ENCODE data around the gene MTHFR. TPM values are rescaled to one million over a fixed set of nuclear protein-coding genes. Genes with fewer than 3 reads are reported as not detected.

Gene MTHFR
- total RNA-seq, 4 donors from 2014 or later, result 35.0 to 57.5 (median 39.7) TPM

DNA sequence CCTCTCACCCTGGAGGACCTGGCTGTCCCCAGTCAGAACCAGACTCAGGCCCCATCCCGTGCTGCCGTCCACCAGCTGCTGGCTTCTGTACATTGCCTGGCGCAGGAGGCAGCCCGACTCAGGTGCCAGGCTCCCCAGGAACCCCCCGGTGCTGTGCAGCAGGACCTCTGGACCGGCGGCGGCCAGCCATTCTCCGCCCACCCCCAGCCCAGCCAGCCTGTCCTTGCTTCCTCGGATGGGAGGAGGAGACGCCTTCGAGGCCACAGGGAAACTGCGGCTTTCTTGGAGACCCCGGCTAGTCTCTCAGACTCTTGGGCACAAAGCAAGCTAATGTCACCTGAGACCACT lies 39.4 kb downstream of the MTHFR start:
- no CpG with 5 or more reads among the region's 14 CpGs for WGBS
- Histone ChIP-seq H3K27me3 (peaks cover 12% of the 10 kb centered on the region), H3K27ac (no peak overlapping the region), H3K36me3 (no peaks in the 10 kb centered on the region), H3K4me1 (peaks cover 6% of the 10 kb centered on the region), H3K4me3 (no peak overlapping the region), H3K9me3 (no peaks in the 10 kb centered on the region)
- TF ChIP-seq POLR2A (IDR thresholded peaks at IDR 0.05), result no peak
- TF ChIP-seq, protein P1, sequence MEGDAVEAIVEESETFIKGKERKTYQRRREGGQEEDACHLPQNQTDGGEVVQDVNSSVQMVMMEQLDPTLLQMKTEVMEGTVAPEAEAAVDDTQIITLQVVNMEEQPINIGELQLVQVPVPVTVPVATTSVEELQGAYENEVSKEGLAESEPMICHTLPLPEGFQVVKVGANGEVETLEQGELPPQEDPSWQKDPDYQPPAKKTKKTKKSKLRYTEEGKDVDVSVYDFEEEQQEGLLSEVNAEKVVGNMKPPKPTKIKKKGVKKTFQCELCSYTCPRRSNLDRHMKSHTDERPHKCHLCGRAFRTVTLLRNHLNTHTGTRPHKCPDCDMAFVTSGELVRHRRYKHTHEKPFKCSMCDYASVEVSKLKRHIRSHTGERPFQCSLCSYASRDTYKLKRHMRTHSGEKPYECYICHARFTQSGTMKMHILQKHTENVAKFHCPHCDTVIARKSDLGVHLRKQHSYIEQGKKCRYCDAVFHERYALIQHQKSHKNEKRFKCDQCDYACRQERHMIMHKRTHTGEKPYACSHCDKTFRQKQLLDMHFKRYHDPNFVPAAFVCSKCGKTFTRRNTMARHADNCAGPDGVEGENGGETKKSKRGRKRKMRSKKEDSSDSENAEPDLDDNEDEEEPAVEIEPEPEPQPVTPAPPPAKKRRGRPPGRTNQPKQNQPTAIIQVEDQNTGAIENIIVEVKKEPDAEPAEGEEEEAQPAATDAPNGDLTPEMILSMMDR (IDR thresholded peaks at IDR 0.05), result no peak
- no peak for TF ChIP-seq POLR2AphosphoS5 (IDR thresholded peaks at IDR 0.05)
- no peak for TF ChIP-seq EP300 (IDR thresholded peaks at IDR 0.05)
- no peak for DNase-seq (ENCODE audit: low spot score in 2 of 2)

DNA sequence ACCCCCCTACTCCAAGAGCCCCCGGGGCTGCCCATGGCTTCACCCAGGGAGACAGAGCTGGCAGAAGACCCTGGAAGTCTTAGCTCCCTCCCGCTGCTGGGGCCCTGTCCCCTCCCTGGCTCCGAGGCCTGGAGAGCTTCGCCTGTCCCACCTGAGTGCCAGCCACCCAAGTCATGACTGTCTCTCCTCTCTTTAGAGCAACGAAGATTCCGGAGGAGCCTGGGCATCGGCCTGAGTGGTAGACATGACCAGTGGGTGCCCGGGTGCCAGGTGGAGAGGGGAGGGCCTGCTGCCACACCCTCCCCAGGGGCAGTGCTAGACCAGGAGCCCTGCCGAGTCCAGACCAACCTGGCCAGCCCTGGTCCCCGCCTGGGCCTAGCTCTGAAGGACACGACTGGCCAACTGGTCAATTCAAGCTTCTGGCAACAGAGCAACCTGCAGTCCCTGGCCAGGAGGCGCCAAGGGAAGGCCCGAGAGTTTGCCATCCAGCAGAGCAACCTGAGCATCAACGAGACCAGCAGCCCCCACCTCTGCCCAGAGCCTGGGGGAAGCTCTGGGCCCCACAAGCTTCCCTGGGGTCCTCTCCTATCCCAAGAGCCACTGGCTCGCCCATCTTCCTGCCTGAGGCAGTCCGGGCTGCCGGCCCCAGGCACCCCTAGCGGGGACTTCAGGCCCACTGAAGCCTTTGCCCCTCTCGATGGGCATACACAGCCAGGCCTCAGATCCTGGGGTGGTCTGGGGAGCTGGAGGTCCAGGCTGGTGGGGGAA lies 39.9 kb downstream of the MTHFR start:
- Histone ChIP-seq H3K27ac (no peak overlapping the region), H3K36me3 (no peaks in the 10 kb centered on the region)
- WGBS, result 90% methylated on average over 5 of the region's 19 CpGs

DNA sequence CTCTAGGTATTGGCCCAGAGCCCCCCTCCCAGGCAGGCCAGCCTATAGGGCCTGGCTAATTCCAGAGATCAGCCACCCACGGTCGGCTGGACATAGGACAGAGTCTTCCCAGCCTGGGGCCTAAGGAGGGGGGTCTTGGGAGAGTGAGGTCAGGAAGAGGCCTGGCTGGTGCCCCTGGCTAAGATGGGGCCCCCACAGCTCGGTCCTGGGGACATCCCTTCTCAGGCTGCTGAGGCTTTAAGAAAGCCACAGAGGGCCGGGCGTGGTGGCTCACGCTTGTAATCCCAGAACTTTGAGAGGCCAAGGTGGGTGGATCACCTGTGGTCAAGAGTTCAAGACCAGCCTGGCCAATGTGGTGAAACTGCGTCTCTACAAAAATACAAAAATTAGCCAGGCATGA lies 41.2 kb downstream of the MTHFR start:
- peaks cover 6% of the 10 kb centered on the region for H3K4me1 ChIP-seq
- no peak overlapping the region for H3K4me3 ChIP-seq
- WGBS, result 82% methylated on average over 5 of the region's 7 CpGs
- H3K27me3 ChIP-seq, result peaks cover 15% of the 10 kb centered on the region
- H3K27ac ChIP-seq, result no peak overlapping the region
- no peak for DNase-seq (ENCODE audit: low spot score in 2 of 2)
- H3K9me3 ChIP-seq, result no peaks in the 10 kb centered on the region
- H3K36me3 ChIP-seq, result no peaks in the 10 kb centered on the region
- TF ChIP-seq POLR2A (IDR thresholded peaks at IDR 0.05), result no peak
- no peak for TF ChIP-seq EP300 (IDR thresholded peaks at IDR 0.05)
- TF ChIP-seq, protein P1 (IDR thresholded peaks at IDR 0.05), result no peak
- TF ChIP-seq POLR2AphosphoS5 (IDR thresholded peaks at IDR 0.05), result no peak

More for the DNA sequence above, 39.9 kb downstream of the MTHFR start:
- TF ChIP-seq, protein P1 (IDR thresholded peaks at IDR 0.05), result no peak
- TF ChIP-seq POLR2A (IDR thresholded peaks at IDR 0.05), result no peak
- TF ChIP-seq EP300 (IDR thresholded peaks at IDR 0.05), result no peak
- TF ChIP-seq POLR2AphosphoS5 (IDR thresholded peaks at IDR 0.05), result no peak
- H3K4me3 ChIP-seq, result no peak overlapping the region
- H3K4me1 ChIP-seq, result peaks cover 6% of the 10 kb centered on the region
- no peaks in the 10 kb centered on the region for H3K9me3 ChIP-seq
- H3K27me3 ChIP-seq, result peaks cover 15% of the 10 kb centered on the region
- no peak for DNase-seq (ENCODE audit: low spot score in 2 of 2)

- no peak overlapping the region for H3K4me3 ChIP-seq
- no peaks in the 10 kb centered on the region for H3K9me3 ChIP-seq
- peaks cover 15% of the 10 kb centered on the region for H3K27me3 ChIP-seq
- H3K27ac ChIP-seq, result no peak overlapping the region
- 88% methylated on average over 1 of the region's 3 CpGs for WGBS
- TF ChIP-seq EP300 (IDR thresholded peaks at IDR 0.05) (no peak), POLR2AphosphoS5 (IDR thresholded peaks at IDR 0.05) (no peak), POLR2A (IDR thresholded peaks at IDR 0.05) (no peak)
- TF ChIP-seq, protein P1 (IDR thresholded peaks at IDR 0.05), result no peak
- peaks cover 6% of the 10 kb centered on the region for H3K4me1 ChIP-seq
- DNase-seq (ENCODE audit: low spot score in 2 of 2), result no peak
- no peaks in the 10 kb centered on the region for H3K36me3 ChIP-seq
Observed at GRCh38 chr1:11764115-11764514, 41.6 kb downstream of the MTHFR start.

DNA sequence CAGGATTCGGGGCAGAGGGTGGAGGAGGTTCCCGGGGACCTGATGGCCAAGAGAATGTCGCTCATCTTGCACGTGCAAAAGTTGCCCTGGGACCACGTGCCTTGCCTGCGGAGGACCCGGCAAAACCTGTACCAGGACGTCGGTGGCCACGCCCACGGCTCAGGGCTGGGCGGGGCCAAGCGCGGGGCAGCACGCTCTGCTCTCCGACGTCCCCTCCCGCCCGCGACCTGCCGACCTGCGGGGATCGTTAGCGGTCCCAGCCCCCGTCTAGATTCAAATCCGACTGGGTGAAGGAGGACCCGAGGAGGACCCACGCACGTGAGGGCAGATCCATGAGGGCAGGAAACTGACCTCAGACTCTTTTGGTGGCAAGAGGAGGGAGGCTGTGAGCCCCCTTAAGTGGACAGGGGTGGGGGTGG lies 43.8 kb downstream of the MTHFR start, which contains the start of gene C1orf167:
TSS of gene C1orf167 (plus strand) at position 206 of the 419 bp plus-strand sequence. CDS start 2,208 bp downstream, outside the sequence.
- DNase-seq (ENCODE audit: low spot score in 2 of 2), result no peak
- Histone ChIP-seq H3K27ac (no peak within 1 kb of the TSS), H3K36me3 (no peaks in the 10 kb centered on the region), H3K27me3 (peaks cover 15% of the 10 kb centered on the region), H3K9me3 (no peaks in the 10 kb centered on the region), H3K4me3 (no peak within 1 kb of the TSS), H3K4me1 (peaks cover 6% of the 10 kb centered on the region)
- TF ChIP-seq POLR2AphosphoS5 (IDR thresholded peaks at IDR 0.05) (no peak), POLR2A (IDR thresholded peaks at IDR 0.05) (no peak), EP300 (IDR thresholded peaks at IDR 0.05) (no peak)
- TF ChIP-seq, protein P1 (IDR thresholded peaks at IDR 0.05), result no peak
- 12% methylated on average over 5 of the region's 29 CpGs for WGBS

Data from suprapubic skin (tissue), 4 donors.